H1 (cell line): ENCODE data around the gene CADM2.

Source experiments
- CTCF ChIP-seq, 3 experiments: IDR thresholded peaks; 1 replicate in 2 of 3; 2 replicates in 1 of 3; pipeline versions ENCODE4 v1.5.1 to v1.6.1; 2011; ENCODE audit warnings: low read length in 3 of 3, mild to moderate bottlenecking in 3 of 3, inconsistent platforms in 2 of 3, low read depth in 1 of 3, moderate library complexity in 1 of 3; ENCODE audit not compliant: insufficient read depth in 1 of 3; ENCODE audit errors: control extremely low read depth in 1 of 3
- EP300 ChIP-seq, 2 experiments: IDR thresholded peaks; 1 replicate in 1 of 2; 2 replicates in 1 of 2; pipeline ENCODE4 v1.6.1; 2011 to 2012; ENCODE audit warnings: low read depth in 2 of 2, low read length in 2 of 2, mild to moderate bottlenecking in 2 of 2, borderline replicate concordance in 1 of 2, inconsistent platforms in 1 of 2, moderate library complexity in 1 of 2
- GABPA ChIP-seq: IDR thresholded peaks from 2 replicates; pipeline ENCODE4 v1.6.1; 2011; ENCODE audit warnings: mild to moderate bottlenecking, low read length, moderate library complexity, borderline replicate concordance; ENCODE audit not compliant: insufficient read depth
- NRF1 ChIP-seq: IDR thresholded peaks from 2 replicates; pipeline ENCODE4 v1.6.1; 2011; ENCODE audit warnings: mild to moderate bottlenecking, low read depth, low read length, improper control_type of control experiment
- POLR2A ChIP-seq, 2 experiments: IDR thresholded peaks; 1 replicate in 1 of 2; 2 replicates in 1 of 2; pipeline ENCODE4 v1.6.1; 2011; ENCODE audit warnings: low read depth in 2 of 2, low read length in 2 of 2, mild to moderate bottlenecking in 2 of 2; ENCODE audit errors: control extremely low read depth in 1 of 2
- RAD21 ChIP-seq, 2 experiments: IDR thresholded peaks in 1 of 2; conservative IDR thresholded peaks in 1 of 2; 2 replicates each; pipeline ENCODE4 v1.6.1; 2011; ENCODE audit warnings: low read depth in 2 of 2, low read length in 2 of 2, improper control_type of control experiment in 1 of 2, inconsistent platforms in 1 of 2, mild to moderate bottlenecking in 1 of 2, moderate library complexity in 1 of 2
- SP4 ChIP-seq: IDR thresholded peaks from 2 replicates; pipeline ENCODE4 v1.6.1; 2012; ENCODE audit warnings: low read length, inconsistent platforms

- no peak for TF ChIP-seq CTCF (IDR thresholded peaks at IDR 0.05; ENCODE audit: control extremely low read depth in 1 of 3, insufficient read depth in 1 of 3, low read depth in 1 of 3, low read length in 3 of 3)
- TF ChIP-seq EP300 (IDR thresholded peaks at IDR 0.05; ENCODE audit: borderline replicate concordance in 1 of 2, low read depth in 2 of 2, low read length in 2 of 2) = no peak
- no peak for TF ChIP-seq NRF1
- no peak for TF ChIP-seq GABPA
- no peak for TF ChIP-seq RAD21 (IDR thresholded peaks at IDR 0.05 in 1 of 2, conservative IDR thresholded peaks at IDR 0.05 in 1 of 2; ENCODE audit: low read depth in 2 of 2, low read length in 2 of 2)
- no peak for TF ChIP-seq SP4
- no peak for TF ChIP-seq POLR2A (IDR thresholded peaks at IDR 0.05; ENCODE audit: control extremely low read depth in 1 of 2, low read depth in 2 of 2, low read length in 2 of 2)
These were observed 888.2 kb downstream of the CADM2 start for GRCh38 chr3:85846940-85847339.
